Smooth muscle cell (in vitro differentiated cells): Measurements from ENCODE around the gene QRFPR. TPM values are rescaled to one million over a fixed set of nuclear protein-coding genes. Genes with fewer than 3 reads are reported as not detected.
A peak's percentile ranks its signal among the peaks of the same experiment; 100 is the strongest.

Experiments
- DNase-seq: peaks from one replicate; lab custom pipeline; 2025; ENCODE audit not compliant: unreplicated experiment; lab: John Stamatoyannopoulos, UW
- H2AFZ ChIP-seq: fragments of 200-600 bp; sonication (generic); 2 replicates; pipeline ENCODE4 v1.6.0; 2016; ENCODE audit warnings: antibody characterized with exemption, low read depth, mild to moderate bottlenecking
- H3F3A ChIP-seq: fragments of 200-600 bp; sonication (generic); 2 replicates; pipeline ENCODE4 v1.6.0; 2017; ENCODE audit warnings: antibody characterized with exemption, low read depth
- H3K27ac ChIP-seq: fragments of 200-600 bp; sonication (generic); 2 replicates; pipeline ENCODE4 v1.5.1; 2016; ENCODE audit warnings: low read depth, mild to moderate bottlenecking
- H3K27me3 ChIP-seq: fragments of 200-600 bp; sonication (generic); 2 replicates; pipeline ENCODE4 v1.6.1; 2016; ENCODE audit warnings: low read depth, mild to moderate bottlenecking
- H3K36me3 ChIP-seq: fragments of 200-600 bp; sonication (generic); 2 replicates; pipeline ENCODE4 v1.5.1; 2016; ENCODE audit warnings: low read depth
- H3K4me1 ChIP-seq: fragments of 200-600 bp; sonication (generic); 2 replicates; pipeline ENCODE4 v1.5.1; 2016; ENCODE audit warnings: low read depth
- H3K4me2 ChIP-seq: fragments of 200-600 bp; sonication (generic); 2 replicates; pipeline ENCODE4 v1.6.0; 2016; ENCODE audit warnings: mild to moderate bottlenecking
- H3K4me3 ChIP-seq: fragments of 200-600 bp; sonication (generic); 2 replicates; pipeline ENCODE4 v1.5.1; 2016; ENCODE audit warnings: mild to moderate bottlenecking
- H3K79me2 ChIP-seq: fragments of 200-600 bp; sonication (generic); 2 replicates; pipeline ENCODE4 v1.6.0; 2016; ENCODE audit warnings: low read depth, mild to moderate bottlenecking
- H3K9ac ChIP-seq: fragments of 200-600 bp; sonication (generic); 2 replicates; pipeline ENCODE4 v1.6.0; 2016; ENCODE audit warnings: low read depth
- H3K9me3 ChIP-seq: fragments of 200-600 bp; sonication (generic); replicated peaks from 2 replicates; pipeline ENCODE4 v1.5.1; 2016; ENCODE audit warnings: low read depth
- H4K20me1 ChIP-seq: fragments of 200-600 bp; sonication (generic); 2 replicates; pipeline ENCODE4 v1.6.0; 2016; ENCODE audit warnings: low read depth
- WGBS: methylation state at CpG from one replicate; pipeline ENCODE4 v1.1.7; 2016; ENCODE audit warnings: low lambda C conversion rate; 5-methylcytosine and 5-hydroxymethylcytosine counted together
- polyA plus RNA-seq: library from polyadenylated mRNA; unstranded; fragments of >200 nt; fragmentation: Nextera tagmentation; extraction: Ambion mirVana; gene quantifications from 2 replicates; pipeline ENCODE4 v1.2.1, GENCODE V29; 2016
- total RNA-seq: library from RNA; depleted of rRNA; stranded (reverse); fragments of >200 nt; gene quantifications from 2 replicates; pipeline ENCODE4 v1.2.3, GENCODE V29; 2014
- TF ChIP-seq, protein P1 (sequence below): fragments of 200-600 bp; sonication (generic); IDR thresholded peaks from 2 replicates; pipeline ENCODE4 v1.5.1; 2017; ENCODE audit warnings: borderline replicate concordance, mild to moderate bottlenecking, antibody characterized with exemption; ENCODE audit not compliant: insufficient read depth, poor library complexity, severe bottlenecking

The QRFPR gene
- total and polyA plus RNA-seq, 2 experiments from 2014 or later, result not detected

DNA sequence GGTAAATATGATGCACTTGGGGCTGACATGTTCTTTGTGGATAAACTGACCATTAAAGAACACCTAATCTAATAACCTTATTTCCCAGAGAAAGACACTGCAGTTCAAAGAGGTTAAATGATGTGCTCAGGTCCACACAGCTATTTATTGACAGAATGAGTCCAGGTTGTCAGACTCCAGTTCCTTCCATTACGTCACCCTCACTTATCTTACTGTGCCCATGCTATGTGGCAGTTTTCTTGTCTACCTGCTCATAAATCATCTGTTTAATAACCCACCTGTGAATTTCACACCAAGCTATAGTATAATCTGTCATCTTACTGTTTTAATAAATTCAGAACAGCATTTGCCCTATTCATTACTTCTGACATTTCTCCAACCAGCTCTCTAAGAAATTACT lies 36.7 kb downstream of the QRFPR start:
- H3F3A ChIP-seq, result no peaks in the 10 kb centered on the region
- H2AFZ ChIP-seq, result peak overlapping the region; percentile 14
- no peaks in the 10 kb centered on the region for H4K20me1 ChIP-seq
- H3K4me3 ChIP-seq, result no peak overlapping the region
- TF ChIP-seq, protein P1, sequence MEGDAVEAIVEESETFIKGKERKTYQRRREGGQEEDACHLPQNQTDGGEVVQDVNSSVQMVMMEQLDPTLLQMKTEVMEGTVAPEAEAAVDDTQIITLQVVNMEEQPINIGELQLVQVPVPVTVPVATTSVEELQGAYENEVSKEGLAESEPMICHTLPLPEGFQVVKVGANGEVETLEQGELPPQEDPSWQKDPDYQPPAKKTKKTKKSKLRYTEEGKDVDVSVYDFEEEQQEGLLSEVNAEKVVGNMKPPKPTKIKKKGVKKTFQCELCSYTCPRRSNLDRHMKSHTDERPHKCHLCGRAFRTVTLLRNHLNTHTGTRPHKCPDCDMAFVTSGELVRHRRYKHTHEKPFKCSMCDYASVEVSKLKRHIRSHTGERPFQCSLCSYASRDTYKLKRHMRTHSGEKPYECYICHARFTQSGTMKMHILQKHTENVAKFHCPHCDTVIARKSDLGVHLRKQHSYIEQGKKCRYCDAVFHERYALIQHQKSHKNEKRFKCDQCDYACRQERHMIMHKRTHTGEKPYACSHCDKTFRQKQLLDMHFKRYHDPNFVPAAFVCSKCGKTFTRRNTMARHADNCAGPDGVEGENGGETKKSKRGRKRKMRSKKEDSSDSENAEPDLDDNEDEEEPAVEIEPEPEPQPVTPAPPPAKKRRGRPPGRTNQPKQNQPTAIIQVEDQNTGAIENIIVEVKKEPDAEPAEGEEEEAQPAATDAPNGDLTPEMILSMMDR, result no peak
- no peaks in the 10 kb centered on the region for H3K36me3 ChIP-seq
- H3K27me3 ChIP-seq, result no peaks in the 10 kb centered on the region
- peaks cover 6% of the 10 kb centered on the region for H3K4me1 ChIP-seq
- WGBS, result 34% methylated on average over 1 of the region's 1 CpG
- H3K27ac ChIP-seq, result no peak overlapping the region
- H3K9ac ChIP-seq, result no peak overlapping the region
- peak overlapping the region; percentile 22 for H3K4me2 ChIP-seq
- H3K9me3 ChIP-seq, result no peaks in the 10 kb centered on the region
- H3K79me2 ChIP-seq, result no peaks in the 10 kb centered on the region
- DNase-seq, result no peak

DNA sequence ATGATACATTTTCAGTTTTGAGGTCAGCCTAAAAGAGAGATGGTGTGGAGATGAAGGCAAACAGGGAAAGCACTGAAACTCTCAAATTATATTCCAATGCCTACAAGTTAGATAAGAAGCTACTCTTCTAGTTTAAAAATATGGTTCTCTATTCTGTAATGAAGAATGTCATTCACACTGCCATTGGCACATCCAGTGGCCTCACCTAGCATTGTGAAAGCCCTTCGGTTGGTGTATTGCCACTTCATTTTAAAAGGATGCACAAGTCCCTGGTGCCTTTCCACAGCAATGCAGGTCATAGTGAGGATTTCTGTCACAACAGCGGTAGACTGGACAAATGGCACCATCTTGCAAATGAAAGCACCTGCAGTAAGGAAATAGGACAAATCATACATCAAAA lies 40.6 kb downstream of the QRFPR start:
- no peak overlapping the region for H2AFZ ChIP-seq
- H3K4me1 ChIP-seq, result peaks cover 16% of the 10 kb centered on the region
- no peak overlapping the region for H3K27ac ChIP-seq
- H3K79me2 ChIP-seq, result no peaks in the 10 kb centered on the region
- no peaks in the 10 kb centered on the region for H3K9me3 ChIP-seq
- no peak overlapping the region for H3K4me3 ChIP-seq
- H3K36me3 ChIP-seq, result no peaks in the 10 kb centered on the region
- no peak for DNase-seq
- H3K9ac ChIP-seq, result no peak overlapping the region
- no peaks in the 10 kb centered on the region for H3K27me3 ChIP-seq
- no peaks in the 10 kb centered on the region for H4K20me1 ChIP-seq
- H3K4me2 ChIP-seq, result no peak overlapping the region
- TF ChIP-seq, protein P1, result no peak
- H3F3A ChIP-seq, result no peaks in the 10 kb centered on the region
- 89% methylated on average over 2 of the region's 2 CpGs for WGBS

DNA sequence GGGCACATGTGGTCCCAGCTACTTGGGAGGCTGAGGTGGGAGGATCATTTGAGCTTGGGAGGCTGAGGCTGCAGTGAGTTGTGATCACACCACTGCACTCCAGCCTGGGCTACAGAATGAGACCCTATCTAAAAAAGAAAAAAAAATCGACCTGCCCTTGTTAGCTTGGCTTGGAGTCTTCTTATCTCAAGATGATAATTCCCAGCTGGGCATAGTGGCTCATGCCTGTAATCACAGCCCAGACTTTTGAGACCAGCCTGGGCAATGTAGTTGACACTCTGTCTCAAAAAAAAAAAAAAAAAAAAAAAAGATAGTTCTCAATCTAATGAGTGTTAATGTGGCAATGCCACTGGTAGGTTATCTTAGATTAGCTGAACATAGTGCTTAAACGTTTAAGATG lies 41.0 kb downstream of the QRFPR start:
- no peak overlapping the region for H3K4me2 ChIP-seq
- H3K4me3 ChIP-seq, result no peak overlapping the region
- peaks cover 15% of the 10 kb centered on the region for H3K4me1 ChIP-seq
- no peak overlapping the region for H2AFZ ChIP-seq
- H3K79me2 ChIP-seq, result no peaks in the 10 kb centered on the region
- H3K36me3 ChIP-seq, result no peaks in the 10 kb centered on the region
- H3K9me3 ChIP-seq, result no peaks in the 10 kb centered on the region
- no peak for DNase-seq
- H3K9ac ChIP-seq, result no peak overlapping the region
- H3F3A ChIP-seq, result no peaks in the 10 kb centered on the region
- WGBS, result 25% methylated on average over 2 of the region's 2 CpGs
- no peaks in the 10 kb centered on the region for H3K27me3 ChIP-seq
- TF ChIP-seq, protein P1, result no peak
- no peaks in the 10 kb centered on the region for H4K20me1 ChIP-seq
- no peak overlapping the region for H3K27ac ChIP-seq

DNA sequence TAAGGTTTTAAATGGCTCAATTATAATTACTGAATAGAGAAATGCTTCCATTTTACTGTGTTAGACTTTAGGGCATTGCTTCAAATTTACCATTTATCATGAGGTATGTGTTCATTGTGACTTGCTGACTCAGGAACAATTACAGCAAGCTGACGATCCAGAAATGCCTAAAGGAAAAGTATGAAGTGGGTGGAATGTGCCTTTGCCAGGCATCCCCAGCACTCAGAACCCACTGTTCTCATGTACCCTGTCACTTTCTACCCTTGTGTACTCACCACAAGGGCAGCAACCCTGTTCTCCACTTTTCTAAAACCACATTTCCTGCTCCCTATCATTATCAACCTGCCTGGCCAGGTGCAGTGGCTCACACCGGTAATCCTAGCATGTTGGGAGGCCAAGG lies 41.5 kb downstream of the QRFPR start:
- Histone ChIP-seq H3K9me3 (no peaks in the 10 kb centered on the region), H3K4me2 (no peak overlapping the region), H3K4me3 (no peak overlapping the region), H3K9ac (no peak overlapping the region), H3K27me3 (no peaks in the 10 kb centered on the region), H3K36me3 (no peaks in the 10 kb centered on the region), H3K27ac (no peak overlapping the region), H3K4me1 (peaks cover 10% of the 10 kb centered on the region), H2AFZ (no peak overlapping the region), H3F3A (no peaks in the 10 kb centered on the region), H4K20me1 (no peaks in the 10 kb centered on the region), H3K79me2 (no peaks in the 10 kb centered on the region)
- TF ChIP-seq, protein P1, result no peak
- 49% methylated on average over 2 of the region's 2 CpGs for WGBS
- DNase-seq, result no peak
